Mucosa of descending colon (tissue), 3 donors: ENCODE measurements around the gene TEDC1. TPM values are rescaled to one million over a fixed set of nuclear protein-coding genes. Genes with fewer than 3 reads are reported as not detected.

ENCODE experiments used
- ATAC-seq: fragments of 200-7000 bp; cut with Tn5 transposase; one replicate; pipeline ENCODE4 v1.9.1; 2020; ENCODE audit warnings: mild to moderate bottlenecking, moderate library complexity
- DNase-seq, 3 donors: peaks; one replicate each; pipeline ENCODE4 v3.0.0-alpha.2; 2020
- H3K36me3 ChIP-seq: fragments of 200-600 bp; one replicate; pipeline ENCODE4 v1.8.0; 2021; ENCODE audit warnings: low read depth, mild to moderate bottlenecking
- H3K4me1 ChIP-seq: fragments of 200-600 bp; one replicate; pipeline ENCODE4 v1.8.0; 2021; ENCODE audit warnings: low read depth, mild to moderate bottlenecking
- H3K4me3 ChIP-seq: fragments of 200-600 bp; one replicate; pipeline ENCODE4 v1.8.0; 2021; ENCODE audit warnings: mild to moderate bottlenecking
- H3K9me3 ChIP-seq: fragments of 200-600 bp; one replicate; pipeline ENCODE4 v1.8.0; 2021; ENCODE audit warnings: mild to moderate bottlenecking
- intact Hi-C, 2 donors: fragments of 100-400 bp; cut with DNase I in 1 of 2; cut with micrococcal nuclease in 1 of 2; formaldehyde crosslinking; loops; one replicate each; pipeline versions ENCODE4 v1.11.0 to v1.11.1; 2022; cut with DNase I, micrococcal nuclease
- total RNA-seq, 3 donors: library from RNA; stranded (reverse); fragmentation: NEBNext Ultra II Directional in 2 of 3; extraction: Animal tissue kit (Norgen Biotek cat#: 25700) in 2 of 3; gene quantifications; one replicate each; pipeline versions ENCODE4 v1.2.1 to v1.2.4, GENCODE V29; 2021 to 2023
- TF ChIP-seq, protein P1 (sequence below): fragments of 200-600 bp; IDR thresholded peaks from one replicate; pipeline ENCODE4 v1.8.0; 2022; ENCODE audit warnings: antibody characterized with exemption, mild to moderate bottlenecking
- donor health status: DM: no; HTN: no; CAD: no; lungs with moderate emphysema.
- donor health status: DM: no; HTN: no; CAD: no.
- donor health status: DM: no; HTN: yes; CAD: no.

The TEDC1 gene
- total RNA-seq, 3 donors from 2014 or later: 11.8 to 23.9 (median 21.8) TPM

DNA sequence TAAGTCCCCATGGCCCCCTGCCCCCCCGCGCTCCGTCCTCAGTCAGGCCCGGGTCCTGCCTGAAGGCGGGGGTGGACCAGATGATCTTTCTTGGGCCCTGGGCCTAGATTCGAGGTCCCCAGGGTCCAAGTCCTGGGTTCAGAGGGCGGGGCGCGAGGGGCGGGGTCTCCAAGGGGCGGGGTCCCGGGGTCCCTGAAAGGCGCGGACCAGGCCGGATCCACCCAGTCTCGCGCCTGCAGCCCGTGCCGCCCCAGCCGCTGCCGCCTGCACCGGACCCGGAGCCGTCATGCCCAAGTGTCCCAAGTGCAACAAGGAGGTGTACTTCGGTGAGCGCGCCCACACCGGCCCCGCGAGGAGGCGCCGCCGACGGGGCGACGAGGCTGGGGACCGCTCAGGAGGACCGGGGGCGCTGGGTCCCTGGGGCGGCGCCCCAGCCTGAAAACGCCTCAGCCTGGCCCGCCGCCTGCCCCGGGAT lies 4.0 kb upstream of the TEDC1 start:
- DNase-seq (peak; percentile 78 to 86 (median 85)), ATAC-seq (peak; percentile 1)
- H3K36me3 ChIP-seq: peaks cover 6% of the 10 kb centered on the region
- intact Hi-C loops: no loop called here
- H3K9me3 ChIP-seq: no peaks in the 10 kb centered on the region
- H3K4me3 ChIP-seq: peak overlapping the region; percentile 39
- TF ChIP-seq, protein P1, sequence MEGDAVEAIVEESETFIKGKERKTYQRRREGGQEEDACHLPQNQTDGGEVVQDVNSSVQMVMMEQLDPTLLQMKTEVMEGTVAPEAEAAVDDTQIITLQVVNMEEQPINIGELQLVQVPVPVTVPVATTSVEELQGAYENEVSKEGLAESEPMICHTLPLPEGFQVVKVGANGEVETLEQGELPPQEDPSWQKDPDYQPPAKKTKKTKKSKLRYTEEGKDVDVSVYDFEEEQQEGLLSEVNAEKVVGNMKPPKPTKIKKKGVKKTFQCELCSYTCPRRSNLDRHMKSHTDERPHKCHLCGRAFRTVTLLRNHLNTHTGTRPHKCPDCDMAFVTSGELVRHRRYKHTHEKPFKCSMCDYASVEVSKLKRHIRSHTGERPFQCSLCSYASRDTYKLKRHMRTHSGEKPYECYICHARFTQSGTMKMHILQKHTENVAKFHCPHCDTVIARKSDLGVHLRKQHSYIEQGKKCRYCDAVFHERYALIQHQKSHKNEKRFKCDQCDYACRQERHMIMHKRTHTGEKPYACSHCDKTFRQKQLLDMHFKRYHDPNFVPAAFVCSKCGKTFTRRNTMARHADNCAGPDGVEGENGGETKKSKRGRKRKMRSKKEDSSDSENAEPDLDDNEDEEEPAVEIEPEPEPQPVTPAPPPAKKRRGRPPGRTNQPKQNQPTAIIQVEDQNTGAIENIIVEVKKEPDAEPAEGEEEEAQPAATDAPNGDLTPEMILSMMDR: no peak
- H3K4me1 ChIP-seq: peaks cover 69% of the 10 kb centered on the region

DNA sequence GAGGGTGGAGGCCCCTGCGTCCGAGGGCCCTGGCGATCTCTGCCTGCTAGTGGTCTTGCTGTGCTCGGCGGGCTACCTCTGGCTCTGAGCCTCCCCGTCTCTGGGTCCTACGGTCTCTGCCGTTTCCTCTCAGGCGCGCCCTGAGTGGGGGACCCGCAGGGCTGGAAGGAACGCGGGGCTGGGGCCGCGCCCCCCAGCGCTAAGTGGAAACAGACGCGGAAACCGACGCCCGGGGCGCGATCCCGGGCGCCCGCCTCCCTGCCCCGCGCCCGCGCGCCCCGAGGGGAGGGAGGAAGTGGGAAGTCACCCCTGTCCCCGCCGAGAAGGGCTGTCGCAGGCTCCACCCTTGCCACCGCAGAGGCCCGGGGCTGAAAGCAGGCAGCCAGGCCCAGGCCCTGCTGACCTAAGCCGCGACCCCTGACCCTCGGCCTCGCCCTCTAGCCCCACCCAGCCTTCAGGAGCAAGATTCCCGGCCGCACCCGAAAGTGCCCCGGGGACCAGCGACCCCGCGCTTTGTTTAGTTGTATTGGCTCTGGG lies 3.5 kb upstream of the TEDC1 start:
- TF ChIP-seq, protein P1: no peak
- Histone ChIP-seq H3K4me1 (peaks cover 64% of the 10 kb centered on the region), H3K9me3 (no peaks in the 10 kb centered on the region), H3K36me3 (peaks cover 6% of the 10 kb centered on the region), H3K4me3 (peak overlapping the region; percentile 39)
- intact Hi-C loops: no loop called here
- DNase-seq: peak; percentile 69 to 90 (median 86)
- ATAC-seq: peak; percentile 17

DNA sequence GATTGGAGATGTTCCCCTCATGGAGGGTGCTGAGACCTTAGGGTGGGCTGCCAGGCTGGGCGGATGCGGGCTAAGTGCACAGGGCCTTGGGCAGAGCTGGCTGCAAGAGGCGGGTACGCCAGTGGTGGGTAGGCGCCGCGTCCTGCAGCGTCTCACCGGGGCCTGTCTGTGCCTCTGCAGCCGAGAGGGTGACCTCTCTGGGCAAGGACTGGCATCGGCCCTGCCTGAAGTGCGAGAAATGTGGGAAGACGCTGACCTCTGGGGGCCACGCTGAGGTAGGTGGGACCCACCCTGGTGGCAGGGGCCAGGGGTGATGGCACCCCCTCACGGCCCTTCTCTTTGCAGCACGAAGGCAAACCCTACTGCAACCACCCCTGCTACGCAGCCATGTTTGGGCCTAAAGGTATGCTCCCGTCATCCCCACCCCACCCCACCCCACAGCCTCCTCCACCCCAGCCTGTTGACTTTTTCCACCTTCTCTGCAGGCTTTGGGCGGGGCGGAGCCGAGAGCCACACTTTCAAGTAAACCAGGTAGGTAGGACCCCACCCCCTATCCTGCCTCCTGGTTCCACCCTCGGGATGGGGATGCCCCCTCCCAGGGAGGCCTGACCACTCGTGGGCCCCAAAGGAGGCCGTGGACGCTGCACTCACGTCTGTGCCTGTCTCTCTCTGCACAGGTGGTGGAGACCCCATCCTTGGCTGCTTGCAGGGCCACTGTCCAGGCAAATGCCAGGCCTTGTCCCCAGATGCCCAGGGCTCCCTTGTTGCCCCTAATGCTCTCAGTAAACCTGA lies 2.9 kb upstream of the TEDC1 start:
- no peaks in the 10 kb centered on the region for H3K9me3 ChIP-seq
- peak; percentile 73 to 79 (median 78) for DNase-seq
- TF ChIP-seq, protein P1: no peak
- ATAC-seq: no peak
- intact Hi-C loops: no loop called here
- H3K36me3 ChIP-seq: peaks cover 6% of the 10 kb centered on the region
- peaks cover 58% of the 10 kb centered on the region for H3K4me1 ChIP-seq
- peak overlapping the region; percentile 39 for H3K4me3 ChIP-seq

DNA sequence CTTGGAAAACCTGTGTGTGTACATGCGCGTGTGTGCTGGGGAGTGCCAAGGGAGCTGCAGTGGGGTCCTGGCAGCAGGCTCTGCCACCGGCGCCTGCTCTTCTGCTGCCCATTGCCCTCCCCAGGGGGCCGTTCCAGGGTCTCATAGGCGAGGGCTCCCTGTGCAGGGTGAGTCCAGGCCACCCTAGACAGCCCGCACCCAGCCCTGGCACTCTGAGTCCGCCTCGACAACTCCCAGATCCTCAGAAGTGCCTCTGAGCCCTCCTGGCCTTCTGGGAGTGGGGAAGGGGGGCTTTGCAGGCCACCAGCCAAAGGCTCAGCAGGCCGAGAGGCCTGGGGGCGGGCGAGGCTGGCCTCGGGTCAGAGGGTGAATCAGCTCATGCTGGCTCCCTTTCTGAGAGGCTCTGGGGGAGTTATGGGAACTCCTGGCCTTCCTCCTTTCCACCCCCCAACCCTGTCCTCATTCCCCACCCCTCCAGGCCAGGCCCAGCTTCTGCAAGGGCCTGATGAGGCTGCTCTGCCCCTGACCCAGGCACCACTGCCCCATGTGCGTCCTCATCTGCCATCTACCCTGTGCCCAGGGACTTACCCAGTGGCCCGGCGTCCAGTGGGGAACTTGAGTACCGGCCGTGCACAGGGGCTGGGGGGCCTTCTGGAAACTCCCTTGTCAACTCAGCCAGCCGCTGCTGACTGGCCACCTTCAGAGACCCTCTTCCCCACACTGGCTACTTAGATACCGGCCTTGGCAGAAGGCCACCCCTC lies 2.1 kb upstream of the TEDC1 start:
- Histone ChIP-seq H3K4me1 (peaks cover 51% of the 10 kb centered on the region), H3K9me3 (no peaks in the 10 kb centered on the region), H3K36me3 (peaks cover 6% of the 10 kb centered on the region), H3K4me3 (no peak overlapping the region)
- intact Hi-C loops: no loop called here
- DNase-seq (peak in 2 of 3 donors; percentile 29 to 58), ATAC-seq (no peak)
- TF ChIP-seq, protein P1: no peak

DNA sequence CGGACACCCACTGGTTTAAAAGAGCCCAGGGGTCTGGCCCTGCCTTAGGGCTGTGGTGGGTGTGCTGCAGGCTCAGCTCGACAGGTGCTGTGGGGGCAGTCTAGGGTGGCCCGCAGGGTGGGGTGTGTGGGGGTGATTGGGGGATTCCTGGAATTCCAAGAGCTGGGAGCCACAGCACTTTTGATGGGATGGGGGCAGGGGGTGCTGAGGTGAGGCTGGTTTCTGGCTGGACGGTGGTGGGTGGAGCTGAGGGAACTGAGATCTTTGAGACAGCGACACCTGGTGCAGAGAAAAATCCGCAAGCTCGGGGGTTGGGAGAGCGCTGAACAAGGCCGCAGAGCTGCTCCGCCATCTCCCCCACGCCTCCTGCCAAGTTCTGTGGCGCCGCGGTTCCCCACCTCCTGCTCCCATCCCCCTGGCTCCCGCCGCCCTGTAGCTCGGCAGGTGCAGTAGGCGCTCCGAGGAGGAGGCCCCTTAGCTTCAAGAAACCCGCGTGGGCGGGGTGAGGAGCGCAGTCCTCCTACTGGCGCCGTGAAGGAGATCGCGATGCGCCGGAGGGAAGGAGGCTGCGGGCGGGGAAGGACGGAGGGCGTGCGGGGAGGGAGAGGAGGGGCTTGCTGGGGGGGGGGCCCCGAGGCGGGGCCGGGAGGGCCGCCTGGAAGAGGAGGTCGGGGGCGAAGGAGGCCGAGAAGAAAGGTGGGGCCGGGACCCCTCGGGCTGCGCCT lies 1.3 kb upstream of the TEDC1 start:
- H3K4me3 ChIP-seq: peak overlapping the region; percentile 48
- ATAC-seq: peak; percentile 31
- peak; percentile 90 to 95 (median 90) for DNase-seq
- TF ChIP-seq, protein P1: peak; percentile 35
- no peaks in the 10 kb centered on the region for H3K9me3 ChIP-seq
- H3K4me1 ChIP-seq: peaks cover 44% of the 10 kb centered on the region
- peaks cover 6% of the 10 kb centered on the region for H3K36me3 ChIP-seq
- intact Hi-C loops: no loop called here
